Skeletal muscle tissue (tissue), 2 donors: ENCODE results near the gene CLIC2. TPM values are rescaled to one million over a fixed set of nuclear protein-coding genes. Genes with fewer than 3 reads are reported as not detected.

Experiments
- small RNA-seq: library from RNA; depleted of rRNA; stranded (forward); fragments of <200 nt; gene quantifications from one replicate; pipeline ENCODE3, GENCODE V24; 2014
- total RNA-seq: library from RNA; depleted of rRNA; stranded (reverse); fragments of >200 nt; gene quantifications from one replicate; pipeline ENCODE4 v1.2.3, GENCODE V29; 2014

CLIC2 gene
- total RNA-seq, 1 donor from 2014 or later: 3.1 TPM

Small RNA genes lying within 50 kb of the gene (small RNA-seq; reads per million reads assigned to genes)
- not detected for gene AC234781.4
- gene MIR1184-2: not detected

Other genes starting within 250 kb of the CLIC2 start
- 47.0 TPM for gene VBP1, start 118.2 kb downstream of the CLIC2 start, total RNA-seq
- under 0.01 TPM for gene RAB39B, start 70.1 kb downstream of the CLIC2 start, total RNA-seq
- not detected for gene F8A2, start 47.5 kb upstream of the CLIC2 start, total RNA-seq
- not detected for gene F8A3, start 124.0 kb upstream of the CLIC2 start, total RNA-seq